Sciatic nerve (tissue), 2 donors: ENCODE data around the gene MRAS. TPM values are rescaled to one million over a fixed set of nuclear protein-coding genes. Genes with fewer than 3 reads are reported as not detected.

Experiments
- ATAC-seq: fragments of 200-7000 bp; cut with Tn5 transposase; one replicate; pipeline ENCODE4 v1.9.1; 2020; ENCODE audit warnings: mild to moderate bottlenecking, moderate library complexity
- DNase-seq: peaks from one replicate; pipeline ENCODE4 v3.0.0-alpha.2; 2020; ENCODE audit warnings: low spot score
- intact Hi-C: fragments of 100-400 bp; cut with DNase I; formaldehyde crosslinking; loops from one replicate; pipeline ENCODE4 v1.14.2; 2022
- total RNA-seq: library from RNA; stranded (reverse); fragmentation: NEBNext Ultra II Directional; extraction: Animal tissue kit (Norgen Biotek cat#: 25700); gene quantifications from one replicate; pipeline ENCODE4 v1.2.1, GENCODE V29; 2021
- donor health status: DM: no; HTN: no; CAD: no.
- donor health status: DM: no; HTN: no; CAD: no.

The MRAS gene
- total RNA-seq, 1 donor from 2014 or later, result 314 TPM

DNA sequence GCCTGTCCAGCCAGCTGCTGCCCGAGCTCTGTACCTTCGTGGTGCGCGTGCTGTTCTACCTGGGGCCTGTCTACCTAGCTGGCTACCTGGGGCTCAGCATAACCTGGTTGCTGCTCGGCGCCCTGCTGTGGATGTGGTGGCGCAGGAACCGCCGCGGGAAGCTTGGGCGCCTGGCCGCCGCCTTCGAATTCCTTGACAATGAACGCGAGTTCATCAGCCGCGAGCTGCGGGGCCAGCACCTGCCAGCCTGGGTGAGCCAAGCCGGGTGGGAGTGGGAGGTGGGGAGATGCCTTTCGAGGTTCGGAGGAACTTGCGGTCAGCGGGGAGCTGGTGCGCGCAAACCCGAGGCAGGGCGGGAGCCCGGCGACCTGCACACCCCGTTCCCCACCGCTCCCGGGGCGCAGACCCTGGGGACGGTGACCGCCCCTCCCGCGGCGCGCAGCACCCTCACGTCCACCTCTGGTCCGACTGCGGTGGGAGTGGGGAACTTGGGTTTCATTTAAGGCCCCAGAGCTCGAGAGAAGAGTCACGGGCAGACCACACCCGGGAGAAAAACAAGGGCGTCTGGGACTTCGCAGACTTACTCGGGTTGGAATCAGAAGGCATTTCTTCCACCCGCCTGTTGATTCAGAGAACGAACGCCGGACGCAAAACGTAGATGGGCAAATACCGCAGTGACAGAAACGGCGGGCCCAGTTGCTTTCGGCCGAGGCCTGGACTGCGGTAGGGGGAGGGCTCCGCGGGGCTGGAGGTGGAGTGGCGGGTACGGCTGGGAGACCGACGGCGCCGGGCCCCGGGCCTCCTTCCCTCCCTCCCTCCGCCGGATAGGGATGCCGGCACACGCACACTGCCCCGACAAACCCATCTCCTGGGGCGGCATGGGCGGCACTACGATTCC lies 86.7 kb downstream of the MRAS start:
- ATAC-seq, result peak; percentile 41
- no peak for DNase-seq
- intact Hi-C loops, result no loop called here

DNA sequence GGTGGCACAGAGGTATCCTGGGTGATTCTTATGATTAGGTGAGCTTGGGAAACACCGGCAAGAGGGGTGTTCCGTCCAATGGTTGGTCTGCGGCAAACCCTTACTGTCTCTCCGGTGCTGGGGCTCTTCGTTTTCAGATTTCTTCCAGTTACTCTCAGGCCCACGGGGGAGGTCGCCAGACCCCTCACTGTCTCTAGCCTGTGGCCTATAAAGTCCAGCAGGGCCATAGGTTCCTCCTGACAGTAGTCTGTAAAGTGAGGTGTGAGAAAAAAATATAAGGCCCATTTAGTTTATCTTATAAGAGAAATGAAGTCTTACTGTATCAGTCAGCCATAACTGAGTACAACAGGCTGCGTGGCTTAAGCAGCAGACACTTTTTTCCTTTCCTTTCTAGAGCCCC lies 87.5 kb downstream of the MRAS start:
- DNase-seq (no peak), ATAC-seq (no peak)
- intact Hi-C loops, result no loop called here

DNA sequence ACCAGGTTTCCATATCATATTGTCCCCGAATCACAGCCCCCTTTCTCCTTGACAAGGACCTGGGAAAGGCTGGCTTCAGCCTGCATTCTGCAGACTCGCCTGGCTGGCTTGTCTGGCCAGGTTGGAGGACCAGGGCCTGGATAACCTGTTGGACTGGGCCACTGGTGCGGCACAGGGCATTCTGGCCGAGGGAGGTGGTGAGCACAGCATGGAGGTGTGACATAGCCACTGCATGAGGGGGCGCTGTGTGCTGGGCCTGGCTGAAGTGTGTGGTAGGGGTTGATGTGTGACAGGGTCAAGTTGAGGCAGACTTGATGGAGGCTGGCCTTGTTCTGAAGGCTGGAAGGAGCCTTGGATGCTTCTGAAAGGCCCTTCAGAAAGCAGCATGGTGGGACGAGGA lies 88.9 kb downstream of the MRAS start:
- intact Hi-C loops, result no loop called here
- no peak for DNase-seq
- no peak for ATAC-seq

DNA sequence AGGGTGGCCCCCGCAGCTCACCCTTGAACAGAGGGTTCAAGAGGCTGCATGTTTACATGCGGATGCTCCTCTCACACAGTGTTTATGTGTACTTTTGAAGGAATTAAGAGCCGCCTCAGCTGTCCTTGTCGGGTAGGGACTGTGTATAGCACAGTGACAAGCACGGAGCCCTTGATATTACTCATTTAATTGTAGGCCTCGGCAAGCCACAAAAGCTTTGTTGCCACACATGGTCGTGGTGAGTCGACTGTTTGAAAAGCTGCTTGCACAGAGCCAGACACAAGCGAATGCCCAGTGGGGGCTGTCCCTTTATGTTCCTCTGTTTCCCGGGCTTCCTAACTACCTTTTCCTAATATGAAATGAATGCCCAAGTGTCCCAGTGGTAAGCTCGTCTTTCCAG lies 90.5 kb downstream of the MRAS start:
- DNase-seq (no peak), ATAC-seq (no peak)
- intact Hi-C loops, result no loop called here

DNA sequence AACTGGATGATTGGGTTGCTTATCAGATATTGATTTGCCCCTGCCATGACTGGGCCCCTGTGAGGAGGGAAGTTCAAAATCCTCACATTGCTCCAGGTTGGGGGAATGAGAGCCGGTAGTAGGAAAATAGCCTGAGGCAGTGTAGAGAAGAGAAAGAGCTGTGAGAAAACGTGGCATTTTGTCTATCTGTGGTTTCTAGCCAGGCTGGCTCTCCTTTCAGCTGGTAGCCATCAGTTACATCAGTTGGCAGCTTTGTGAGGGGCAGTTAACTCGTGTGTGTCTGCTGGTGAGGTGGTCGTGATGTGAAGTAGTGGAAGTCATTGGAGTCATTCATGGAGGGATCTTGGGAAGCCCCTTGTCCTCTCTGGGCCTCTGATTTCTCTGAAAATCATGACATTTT lies 91.3 kb downstream of the MRAS start:
- intact Hi-C loops, result no loop called here
- DNase-seq (no peak), ATAC-seq (no peak)

DNA sequence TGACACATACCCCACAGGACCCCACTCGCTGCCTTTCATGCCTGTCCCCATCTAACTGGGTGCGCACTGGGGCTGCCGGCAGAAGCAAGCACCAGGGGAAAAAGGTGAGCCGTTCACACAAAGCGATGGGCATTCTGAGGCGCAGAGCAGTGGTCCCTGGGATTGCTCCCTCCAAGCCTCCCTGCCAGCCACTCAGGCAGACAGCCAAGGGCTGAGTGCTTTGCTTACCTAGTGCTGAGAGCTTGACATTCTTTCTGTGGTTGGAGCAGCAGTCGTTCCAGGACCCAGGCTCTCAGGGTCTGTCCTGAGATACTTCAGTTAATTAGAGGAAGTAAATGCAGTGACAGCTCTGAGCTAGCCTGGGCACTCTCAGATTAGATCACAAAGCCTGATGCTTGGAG lies 91.7 kb downstream of the MRAS start:
- no peak for DNase-seq
- intact Hi-C loops, result no loop called here
- no peak for ATAC-seq

DNA sequence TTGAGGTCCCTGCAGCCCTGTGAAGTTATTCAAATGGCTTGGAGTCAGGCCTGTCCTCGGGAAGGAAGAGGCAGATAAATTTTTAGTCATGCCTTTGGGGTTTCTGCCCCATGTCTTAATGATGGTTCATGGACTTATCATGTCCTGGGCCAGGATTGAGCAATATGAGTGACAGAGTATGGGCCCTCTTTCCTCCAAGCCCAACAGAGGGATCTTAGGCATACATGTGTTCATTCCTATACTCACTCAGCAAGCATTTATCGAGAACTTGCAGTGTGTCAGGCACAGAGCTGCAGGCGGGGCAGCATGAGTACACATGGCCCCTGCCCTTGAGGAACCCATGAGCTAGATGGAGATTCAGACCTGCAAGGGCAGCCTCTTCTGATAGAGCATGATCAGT lies 92.2 kb downstream of the MRAS start:
- DNase-seq (no peak), ATAC-seq (no peak)

DNA sequence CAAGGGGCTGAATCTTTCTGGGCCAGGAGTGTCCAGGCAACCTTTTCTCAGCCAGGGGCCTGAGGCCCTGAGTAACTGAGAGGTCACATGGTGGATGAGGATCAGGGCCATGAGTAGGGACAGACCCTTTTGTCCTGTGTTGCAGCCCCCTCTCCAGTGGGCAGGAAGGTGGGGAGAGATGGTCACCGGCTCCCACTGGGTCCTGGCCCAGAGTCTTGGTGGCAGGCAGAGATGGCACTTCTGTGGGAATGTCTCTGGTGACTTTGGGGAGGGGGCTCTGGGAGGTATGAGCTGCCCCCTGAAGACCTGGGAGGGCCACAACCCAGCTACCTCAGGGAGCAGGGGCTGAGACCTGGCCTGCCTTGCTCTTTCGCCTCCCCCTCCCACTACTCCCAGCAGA lies 92.9 kb downstream of the MRAS start:
- DNase-seq, result no peak
- ATAC-seq, result no peak
- intact Hi-C loops, result no loop called here

More for the DNA sequence above, 92.2 kb downstream of the MRAS start:
- intact Hi-C loops, result no loop called here

DNA sequence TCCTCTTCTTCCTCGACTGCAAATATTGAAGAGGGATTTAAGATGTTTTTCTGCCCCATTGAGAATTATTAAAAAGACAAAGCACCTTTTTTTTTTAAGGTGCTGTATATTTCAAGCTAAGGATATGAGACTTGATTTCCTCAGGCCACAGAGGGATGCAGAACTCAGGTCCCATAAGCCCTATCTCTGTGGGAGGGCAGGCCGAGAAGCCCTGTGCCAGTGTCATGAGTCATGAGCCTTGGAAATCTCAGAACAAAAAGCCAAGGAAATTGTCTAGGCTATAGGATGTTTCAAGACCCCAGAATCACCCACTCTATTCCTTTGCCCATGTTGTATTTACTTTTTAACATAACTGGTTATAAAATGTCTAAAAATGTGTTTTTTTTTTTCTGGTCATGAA lies 93.4 kb downstream of the MRAS start:
- no peak for DNase-seq
- ATAC-seq, result no peak
- intact Hi-C loops, result no loop called here

DNA sequence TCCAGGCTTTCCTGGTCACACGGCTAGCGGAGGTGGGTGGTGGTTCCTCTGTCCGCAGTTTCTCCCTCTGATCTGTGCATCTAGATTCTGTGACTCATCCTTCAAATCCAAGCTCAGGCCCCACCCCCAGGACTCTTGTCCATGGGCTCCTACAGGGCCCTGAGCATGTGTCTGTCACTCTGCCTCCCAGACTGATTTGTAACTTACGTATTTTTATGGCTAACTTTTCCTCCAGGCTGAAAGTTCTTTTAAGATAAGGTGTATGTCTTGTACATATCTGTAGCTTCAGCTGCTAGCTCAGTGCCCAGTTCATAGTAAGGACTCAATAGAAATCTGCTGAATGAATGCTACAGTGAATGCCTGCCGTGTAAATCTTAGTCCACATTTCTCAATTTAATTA lies 94.1 kb downstream of the MRAS start:
- ATAC-seq, result no peak
- no peak for DNase-seq
- intact Hi-C loops, result no loop called here

DNA sequence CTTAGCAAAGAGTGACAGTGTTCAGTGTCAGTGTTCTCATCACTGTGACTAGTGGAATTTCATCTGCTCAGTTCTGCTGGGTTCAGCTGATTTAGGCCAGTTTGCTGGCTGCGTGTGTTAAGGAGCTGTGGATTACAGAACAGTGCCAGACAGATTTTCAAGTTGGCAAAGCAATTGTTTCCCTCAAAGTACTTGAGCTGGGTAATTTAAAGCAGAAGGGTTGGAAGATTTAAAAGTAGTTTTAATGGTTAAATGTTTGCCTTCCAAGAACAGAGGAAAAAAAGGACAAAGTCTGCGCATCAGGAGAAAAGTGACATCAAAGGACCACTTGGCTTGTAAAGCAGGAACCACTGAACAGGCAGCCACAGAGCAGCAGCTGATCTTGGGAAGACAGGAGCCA lies 94.7 kb downstream of the MRAS start:
- no peak for DNase-seq
- intact Hi-C loops, result no loop called here
- no peak for ATAC-seq

DNA sequence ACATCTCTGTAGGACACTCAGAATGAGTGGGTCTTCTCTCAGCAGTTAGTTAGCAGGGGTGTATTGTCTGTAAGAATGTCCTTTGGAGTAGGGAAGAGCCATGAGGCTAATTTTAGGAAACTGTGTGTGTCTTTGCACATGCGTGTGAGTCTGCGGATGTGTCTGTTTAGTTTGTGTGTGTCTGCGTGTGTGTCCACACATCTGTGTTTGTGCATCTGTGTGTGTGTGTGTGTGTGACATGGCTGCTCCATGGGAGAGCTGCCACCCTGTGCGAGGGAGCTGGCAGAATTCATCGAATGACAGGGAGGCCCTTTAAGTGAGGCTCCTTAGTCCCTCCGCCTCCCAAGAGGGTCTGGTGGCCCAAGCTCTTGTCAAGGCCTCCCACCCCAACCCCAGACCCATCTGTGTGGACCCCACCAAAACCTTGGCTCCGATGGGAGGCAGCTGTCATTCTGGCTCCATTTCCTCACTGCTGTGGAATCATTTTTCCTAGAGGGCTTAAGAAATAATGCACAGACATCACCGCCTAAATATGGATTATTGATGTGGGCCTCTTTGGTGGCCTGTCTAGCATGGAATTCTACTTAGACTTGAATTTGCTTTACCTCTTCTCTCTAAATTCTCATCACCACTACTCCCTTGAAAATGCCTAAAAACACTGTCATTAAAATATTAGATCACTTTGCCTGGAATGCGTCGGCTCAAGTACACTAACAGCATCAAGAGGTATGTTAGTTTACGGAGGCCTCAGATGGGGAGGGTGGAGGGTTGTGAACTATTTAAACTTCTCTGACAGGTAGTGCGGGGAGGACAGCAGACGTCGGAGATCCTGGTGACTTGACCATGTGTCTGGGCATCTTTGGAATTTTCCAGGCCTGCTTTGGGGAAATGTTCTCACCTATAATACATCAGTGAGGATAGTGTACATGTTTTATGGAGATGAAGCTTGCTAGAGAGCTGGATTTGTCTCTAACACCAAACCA lies 95.4 kb downstream of the MRAS start:
- DNase-seq, result no peak
- intact Hi-C loops, result no loop called here
- ATAC-seq, result no peak

DNA sequence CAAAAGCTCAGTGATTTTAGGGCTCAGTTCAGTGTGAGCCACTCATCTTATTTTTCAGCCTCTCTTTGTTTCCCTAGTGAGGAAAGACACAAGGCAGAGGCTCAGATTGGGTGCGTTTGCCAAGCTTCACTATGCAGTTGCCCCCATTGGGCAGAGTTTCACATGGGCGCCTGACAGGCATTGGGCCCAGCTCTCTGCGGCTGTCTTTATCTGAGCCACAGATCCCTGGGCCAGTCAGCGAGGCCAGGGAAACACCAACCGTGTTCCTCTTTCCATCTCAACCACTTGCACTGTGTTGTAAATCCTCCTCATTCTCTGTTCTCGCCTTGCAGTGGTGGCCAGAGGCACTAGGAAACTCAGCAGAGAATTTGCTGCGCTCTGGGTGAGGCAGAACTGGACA lies 96.9 kb downstream of the MRAS start:
- intact Hi-C loops, result no loop called here

DNA sequence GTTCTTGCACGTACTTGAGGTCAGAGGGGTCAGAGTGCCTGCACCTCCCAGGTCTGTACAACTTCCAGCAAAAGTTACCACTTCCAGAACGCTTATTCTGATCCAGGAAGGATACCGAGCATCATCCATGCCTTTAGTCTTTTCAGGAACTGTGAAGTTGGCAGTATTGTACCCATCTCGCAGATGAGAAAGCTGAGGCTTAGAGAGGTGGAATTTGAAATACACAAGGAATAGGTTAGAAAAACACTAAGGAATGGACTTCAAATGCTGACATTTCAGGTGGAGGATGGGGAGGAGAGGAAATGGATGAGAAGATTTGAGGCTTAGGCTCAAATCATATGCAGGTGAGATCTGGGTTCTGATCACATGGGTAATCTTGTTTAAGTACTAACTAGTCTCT lies 97.3 kb downstream of the MRAS start:
- ATAC-seq (no peak), DNase-seq (no peak)
- intact Hi-C loops, result no loop called here

More for the DNA sequence above, 96.9 kb downstream of the MRAS start:
- DNase-seq (no peak), ATAC-seq (no peak)

DNA sequence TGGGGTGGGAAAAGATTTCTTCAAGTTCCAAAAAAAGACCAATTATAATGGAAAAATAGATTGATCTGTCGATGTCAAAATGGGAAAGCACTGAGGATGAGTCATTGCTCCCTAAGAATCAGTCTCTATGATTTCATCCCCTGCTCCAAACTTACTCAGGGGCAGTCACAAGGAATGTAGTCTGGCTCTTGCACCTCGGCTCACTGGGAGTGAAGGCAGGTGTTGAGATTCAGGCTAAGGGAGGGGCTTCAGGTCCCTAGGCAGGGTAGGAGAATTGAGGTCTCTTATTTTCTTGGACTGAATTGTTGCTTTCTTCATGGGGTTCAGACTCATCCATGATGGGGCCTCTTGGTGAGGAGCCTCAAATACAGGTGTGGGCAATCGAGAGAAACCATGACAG lies 100.3 kb downstream of the MRAS start:
- ATAC-seq (no peak), DNase-seq (no peak)
- intact Hi-C loops, result no loop called here

DNA sequence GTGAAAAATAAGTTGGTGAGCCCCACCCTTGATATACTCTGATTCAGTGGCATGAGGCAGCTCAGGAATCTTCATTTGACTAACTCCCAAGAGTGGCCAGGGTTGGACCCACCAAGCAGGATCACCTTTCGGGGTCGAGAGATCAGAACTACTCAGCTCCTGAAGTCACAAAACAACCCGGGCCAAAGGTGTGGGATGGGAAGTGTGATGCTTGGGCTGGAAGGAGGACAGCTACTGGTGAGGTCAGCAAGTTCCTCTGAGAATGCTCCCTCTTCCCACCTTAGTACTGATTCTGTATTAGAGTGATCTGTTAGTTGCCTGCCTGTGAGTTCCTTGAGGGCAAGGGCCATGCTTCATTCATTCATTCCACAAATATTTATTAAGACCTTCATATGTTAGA lies 101.1 kb downstream of the MRAS start:
- intact Hi-C loops, result no loop called here
- DNase-seq (no peak), ATAC-seq (no peak)

DNA sequence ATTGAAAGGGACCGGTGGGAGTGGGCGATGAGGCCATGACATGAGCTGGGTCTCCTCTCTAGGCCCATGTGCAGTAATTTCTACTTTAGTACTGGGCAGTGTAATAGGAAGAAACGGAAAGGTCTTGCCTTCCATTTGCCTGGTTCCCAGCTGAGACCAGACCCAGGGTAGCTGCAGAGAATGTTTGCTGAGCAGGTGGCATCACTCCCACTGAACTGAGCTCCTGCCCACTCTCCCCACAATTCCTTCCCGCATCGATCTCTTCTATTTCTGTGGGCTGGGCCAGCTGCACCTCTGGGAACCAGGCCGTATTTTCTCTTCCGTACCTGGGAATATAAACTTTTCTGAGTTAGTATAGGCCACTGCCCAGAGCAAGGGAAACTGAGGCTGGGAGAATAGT lies 101.8 kb downstream of the MRAS start:
- ATAC-seq, result no peak
- intact Hi-C loops, result no loop called here

DNA sequence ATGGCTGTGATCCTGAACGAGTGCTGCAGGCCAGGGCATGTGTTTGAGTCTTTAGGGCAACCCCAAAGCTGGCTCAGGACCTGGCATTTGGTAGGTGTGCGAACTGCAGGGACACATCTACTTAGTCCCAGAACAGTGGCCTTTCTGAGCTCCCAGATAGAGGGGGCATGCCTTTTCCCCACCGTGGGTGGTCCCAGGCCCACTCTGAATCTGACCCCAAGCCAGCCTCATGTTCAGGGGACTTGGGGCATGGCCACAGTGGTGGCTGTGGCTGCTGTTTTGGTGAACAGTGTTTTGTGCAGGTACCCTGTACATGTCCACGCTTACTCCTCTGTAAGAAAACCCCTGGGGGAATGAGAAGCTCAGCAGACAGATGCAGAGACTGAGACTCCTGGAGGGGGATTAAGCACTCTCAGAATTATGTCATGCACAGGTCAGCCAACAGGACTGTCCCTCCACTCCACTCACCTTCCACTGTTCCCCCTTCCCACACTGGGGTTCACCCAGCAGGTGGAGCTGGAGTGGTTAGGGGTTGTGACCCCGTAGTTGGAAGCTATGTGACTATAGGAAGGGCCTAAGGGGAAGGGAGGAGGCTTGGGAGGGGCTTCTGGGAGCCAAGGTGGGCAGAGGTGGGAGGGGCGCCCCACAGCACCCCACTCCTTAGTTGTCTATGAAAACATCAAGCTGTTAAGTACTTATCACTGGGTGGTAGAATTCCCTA lies 102.5 kb downstream of the MRAS start:
- DNase-seq, result no peak
- intact Hi-C loops, result no loop called here
- no peak for ATAC-seq

More for the DNA sequence above, 101.8 kb downstream of the MRAS start:
- DNase-seq, result no peak

DNA sequence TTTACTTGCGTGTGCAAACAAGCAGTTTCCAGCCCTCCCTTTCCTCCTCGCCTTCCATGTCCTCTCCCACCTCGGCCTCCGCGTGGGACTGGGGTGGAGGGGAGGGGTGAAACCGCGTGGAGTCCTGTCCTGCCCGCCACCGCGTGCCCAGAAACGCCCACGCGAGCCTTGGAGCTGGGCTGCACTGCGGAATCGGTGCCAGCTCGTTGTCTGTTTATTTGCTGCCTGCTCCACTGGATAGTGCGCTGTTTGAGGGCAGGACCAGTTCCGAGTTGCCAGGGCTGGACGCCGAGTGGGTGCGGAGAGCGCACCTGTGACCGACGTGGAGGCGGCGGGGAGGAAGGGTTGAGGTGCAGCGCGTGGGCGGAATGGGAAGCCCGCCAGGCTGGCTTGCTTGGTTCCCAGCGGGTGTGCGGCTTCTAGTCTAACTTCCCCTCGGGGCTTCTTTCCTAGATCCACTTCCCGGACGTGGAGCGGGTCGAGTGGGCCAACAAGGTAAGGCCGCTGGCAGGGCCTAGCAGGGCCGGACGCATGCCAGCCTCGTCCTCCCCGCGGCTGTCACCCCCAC lies 103.3 kb downstream of the MRAS start:
- no peak for ATAC-seq
- intact Hi-C loops, result no loop called here
- DNase-seq, result no peak
